ENCODE measurements around the gene SCFD2.
"Not testable (repeated sequence)": the region's sequence is repeated elsewhere in the genome, so short reads cannot be mapped to it uniquely, and the experiment has no call there.

Gene SCFD2

DNA sequence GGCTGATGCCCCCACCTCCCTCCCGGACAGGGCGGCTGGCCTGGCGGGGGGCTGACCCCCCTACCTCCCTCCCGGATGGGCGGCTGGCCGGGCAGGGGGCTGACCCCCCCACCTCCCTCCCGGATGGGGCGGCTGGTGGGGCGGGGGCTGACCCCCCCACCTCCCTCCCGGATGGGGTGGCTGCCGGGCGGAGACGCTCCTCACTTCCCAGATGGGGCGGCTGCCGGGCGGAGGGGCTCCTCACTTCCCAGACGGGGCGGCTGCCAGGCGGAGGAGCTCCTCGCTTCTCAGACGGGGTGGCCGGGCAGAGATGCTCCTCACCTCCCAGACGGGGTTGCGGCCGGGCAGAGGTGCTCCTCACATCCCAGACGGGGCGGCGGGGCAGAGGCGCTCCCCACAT, 127.5 kb downstream of the SCFD2 start:
- DNase-seq (ENCODE audit: low read depth): not testable (repeated sequence)

DNA sequence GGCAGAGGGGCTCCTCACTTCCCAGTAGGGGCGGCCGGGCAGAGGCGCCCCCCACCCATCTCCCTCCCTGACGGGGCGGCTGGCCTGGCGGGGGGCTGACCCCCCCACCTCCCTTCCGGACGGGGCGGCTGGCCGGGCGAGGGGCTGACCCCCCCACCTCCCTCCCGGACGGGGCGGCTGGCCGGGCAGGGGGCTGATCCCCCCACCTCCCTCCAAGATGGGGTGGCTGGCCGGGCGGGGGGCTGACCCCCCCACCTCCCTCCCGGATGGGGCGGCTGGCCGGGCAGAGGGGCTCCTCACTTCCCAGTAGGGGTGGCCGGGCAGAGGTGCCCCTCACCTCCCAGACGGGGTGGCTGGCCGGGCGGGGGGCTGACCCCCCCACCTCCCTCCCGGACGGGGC, 128.1 kb downstream of the SCFD2 start:
- not testable (repeated sequence) for DNase-seq (ENCODE audit: low read depth)

DNA sequence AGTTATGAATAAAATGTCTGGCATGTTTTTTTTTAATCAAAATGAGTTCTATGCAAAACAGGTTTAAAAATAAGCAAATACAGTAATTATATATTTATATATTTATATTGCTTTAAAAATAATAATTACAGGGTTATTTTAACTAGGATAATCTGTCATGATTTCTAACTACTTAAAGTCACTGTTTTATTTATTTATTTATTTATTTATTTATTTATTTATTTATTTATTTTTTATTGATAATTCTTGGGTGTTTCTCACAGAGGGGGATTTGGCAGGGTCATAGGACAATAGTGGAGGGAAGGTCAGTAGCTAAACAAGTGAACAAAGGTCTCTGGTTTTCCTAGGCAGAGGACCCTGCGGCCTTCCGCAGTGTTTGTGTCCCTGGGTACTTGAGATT, 129.2 kb downstream of the SCFD2 start:
- not testable (repeated sequence) for DNase-seq (ENCODE audit: low read depth)

DNA sequence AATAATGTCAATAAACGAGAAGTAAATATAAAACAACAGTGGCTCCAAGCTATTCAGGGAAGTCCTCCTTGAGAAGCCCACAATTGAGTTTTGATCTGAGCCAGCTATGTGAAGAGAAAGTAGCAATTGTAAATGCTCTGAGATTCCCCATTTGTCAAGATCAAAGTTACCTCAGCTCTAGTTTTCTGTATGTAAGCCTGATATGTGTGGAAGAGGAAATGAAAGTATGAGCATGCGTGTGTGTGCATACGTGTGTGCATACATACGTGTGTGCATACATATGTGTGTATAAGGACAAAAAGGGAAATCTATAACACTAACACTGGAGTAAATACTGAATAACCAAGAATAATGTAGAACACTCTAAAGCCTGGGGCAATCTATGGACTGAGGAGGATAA, 130.3 kb downstream of the SCFD2 start:
- DNase-seq (ENCODE audit: low read depth): no peak

DNA sequence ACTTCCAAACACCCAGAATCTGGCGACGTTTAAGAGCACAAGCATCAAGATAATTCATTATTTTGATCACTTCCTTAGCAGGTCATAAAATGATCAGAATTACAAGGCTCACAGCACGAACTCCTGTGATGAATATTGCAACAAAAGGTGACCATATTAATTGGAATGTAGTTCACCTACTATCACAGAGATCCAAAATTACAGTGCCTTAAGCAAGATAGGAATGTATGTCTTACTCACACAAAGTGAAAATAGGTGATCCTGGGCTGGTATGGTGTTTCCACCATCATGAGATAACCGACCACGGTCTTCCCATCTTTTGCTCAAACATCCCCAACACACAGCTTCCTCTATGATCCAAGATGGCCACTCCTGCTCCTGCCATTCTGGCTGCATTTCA, 131.2 kb downstream of the SCFD2 start:
- no peak for DNase-seq (ENCODE audit: low read depth)

DNA sequence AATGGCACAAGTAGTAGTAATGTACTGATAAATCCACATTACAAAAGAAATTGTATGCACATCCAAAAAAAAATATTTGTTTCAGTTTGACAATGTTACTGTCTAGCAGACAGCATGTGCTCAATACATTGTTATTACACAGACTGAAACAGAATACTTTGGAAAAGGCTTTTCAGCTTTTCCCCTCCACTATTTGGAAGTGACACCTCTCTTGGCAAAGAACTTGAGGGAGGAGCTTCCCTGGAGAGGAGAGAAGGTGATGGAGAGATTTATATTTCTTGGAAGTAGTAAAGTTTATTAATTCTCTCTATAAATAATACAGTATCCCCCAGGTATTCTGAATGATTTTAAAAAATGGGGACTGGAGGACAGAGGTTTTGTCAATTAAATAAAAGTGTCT, 131.8 kb downstream of the SCFD2 start:
- no peak for DNase-seq (ENCODE audit: low read depth)

DNA sequence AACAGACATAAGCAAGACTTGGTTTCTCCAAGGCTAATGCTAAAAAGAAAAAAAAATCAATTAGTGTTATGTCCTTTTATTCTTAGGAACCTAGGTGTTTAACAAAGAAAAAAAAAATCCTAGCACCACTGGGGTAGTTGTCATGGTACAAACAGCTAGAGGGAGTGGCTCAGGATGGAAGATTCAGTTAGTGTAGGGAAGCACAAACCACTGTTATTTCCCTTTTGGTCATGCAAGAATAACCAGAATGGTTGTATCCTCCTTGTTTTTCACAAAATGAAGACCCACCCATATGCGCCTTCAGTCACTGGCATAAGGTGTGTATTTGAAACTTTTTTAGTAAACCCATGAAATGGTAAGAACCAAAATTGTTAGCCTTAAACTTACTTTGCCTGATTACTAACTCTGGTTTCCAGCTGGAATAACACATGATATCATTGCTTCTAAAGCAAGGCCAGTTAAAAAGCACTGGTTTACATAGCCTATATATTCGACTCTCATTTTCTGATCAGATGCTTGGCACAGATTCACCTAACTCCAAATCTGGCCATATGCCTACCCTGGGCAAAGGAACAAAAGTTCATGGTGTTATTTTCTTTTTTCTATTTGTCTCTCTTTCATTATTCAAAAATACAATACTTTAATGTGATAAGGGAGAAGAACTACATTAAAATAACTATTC, 132.6 kb downstream of the SCFD2 start:
- no peak for DNase-seq (ENCODE audit: low read depth)

DNA sequence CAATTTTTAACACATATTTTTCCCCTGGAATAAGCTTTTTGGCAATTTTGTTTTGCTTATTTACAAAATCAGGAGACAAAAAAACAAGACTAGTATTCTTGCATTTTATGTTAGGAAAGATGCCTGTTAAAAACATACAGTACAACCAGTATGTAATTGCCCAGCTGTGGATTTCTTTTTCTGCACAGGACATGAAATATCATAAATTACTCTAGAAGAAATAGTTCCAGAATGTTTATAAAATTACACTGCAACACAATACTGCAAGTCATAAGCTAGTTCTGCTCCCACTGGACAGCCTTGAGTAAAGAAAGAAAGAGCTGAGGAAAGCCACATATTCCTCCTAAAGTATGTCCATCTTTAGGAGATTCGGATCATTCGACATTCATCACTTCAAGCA, 133.5 kb downstream of the SCFD2 start:
- DNase-seq (ENCODE audit: low read depth): no peak

DNA sequence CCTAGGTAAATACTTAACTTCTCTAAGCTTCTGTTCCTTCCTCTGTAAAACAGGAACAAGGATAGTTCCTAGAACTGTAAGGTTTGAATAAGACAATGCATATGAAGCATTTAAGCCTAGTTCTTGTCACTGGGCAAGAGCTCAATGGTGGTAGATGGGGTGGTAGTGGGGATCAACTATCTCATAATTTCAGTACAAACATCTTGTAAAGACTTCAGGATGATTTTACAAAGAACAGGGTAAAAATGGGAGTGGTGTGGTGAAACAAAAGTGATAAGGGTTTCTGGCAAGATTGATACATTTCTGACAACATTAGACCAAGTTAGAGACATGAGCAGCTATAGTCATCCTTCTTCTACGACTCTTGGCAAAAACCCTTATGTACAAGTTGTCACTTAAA, 137.8 kb downstream of the SCFD2 start:
- no peak for DNase-seq (ENCODE audit: low read depth)

DNA sequence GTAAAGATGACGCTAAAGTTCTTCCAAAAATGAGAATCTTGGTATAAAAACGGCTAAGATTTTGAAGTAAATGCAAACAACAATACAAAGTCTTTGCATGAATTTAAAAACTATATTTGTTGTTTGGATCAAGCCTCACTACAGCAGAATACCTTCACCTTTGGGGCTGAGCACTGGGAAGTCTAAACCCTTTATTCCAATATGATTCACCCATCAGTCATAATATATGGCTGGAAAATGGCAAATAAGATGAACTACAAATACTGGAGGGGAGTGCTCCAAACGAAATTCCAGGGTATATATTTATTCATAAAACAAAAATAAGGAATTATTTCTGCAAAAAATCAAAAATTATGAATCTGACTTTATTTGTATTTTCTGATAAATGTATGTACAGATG, 138.4 kb downstream of the SCFD2 start:
- no peak for DNase-seq (ENCODE audit: low read depth)

DNA sequence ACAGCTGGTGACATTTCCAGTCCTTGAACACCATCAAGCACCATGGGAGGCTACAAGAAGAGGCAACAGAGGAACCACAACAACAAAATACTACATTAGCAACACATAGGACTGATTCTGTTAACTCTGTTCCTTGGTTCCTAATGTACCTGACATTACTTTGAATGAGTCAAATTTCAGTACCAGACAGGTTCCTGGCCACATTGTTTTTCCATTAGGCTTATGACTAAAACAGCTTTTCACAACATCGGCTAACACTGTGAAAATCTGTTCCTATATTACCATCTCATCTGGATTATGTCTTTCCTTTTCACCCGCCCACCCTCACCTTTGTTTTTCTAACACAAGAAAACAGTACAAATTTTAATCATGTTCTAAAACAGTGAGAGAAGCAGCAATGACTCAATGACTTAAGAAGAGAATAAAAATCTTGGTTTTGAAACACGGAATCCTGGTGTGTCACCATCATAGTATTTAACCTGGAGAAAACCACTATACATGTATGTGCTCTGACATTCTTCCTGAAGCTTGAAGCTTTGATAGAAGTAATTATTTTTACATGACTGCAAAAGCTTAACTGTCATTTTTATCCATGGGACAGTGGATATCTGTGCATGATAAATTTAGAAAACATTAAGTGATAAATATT, 143.9 kb downstream of the SCFD2 start:
- no peak for DNase-seq (ENCODE audit: low read depth)

DNA sequence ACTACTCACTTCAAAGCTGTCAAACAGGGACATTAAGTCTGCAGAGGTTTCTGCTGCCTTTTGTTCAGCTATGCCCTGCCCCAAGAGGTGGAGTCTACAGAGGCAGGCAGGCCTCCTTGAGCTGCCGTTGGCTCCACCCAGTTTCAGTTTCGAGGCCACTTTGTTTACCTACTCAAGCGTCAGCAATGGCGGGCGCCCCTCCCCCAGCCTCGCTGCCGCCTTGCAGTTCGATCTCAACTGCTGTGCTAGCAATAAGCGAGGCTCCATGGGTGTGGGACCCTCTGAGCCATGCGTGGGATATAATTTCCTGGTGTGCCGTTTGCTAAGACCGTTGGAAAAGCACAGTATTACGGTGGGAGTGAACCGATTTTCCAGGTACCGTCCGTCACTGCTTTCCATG, 146.7 kb downstream of the SCFD2 start:
- not testable (repeated sequence) for DNase-seq (ENCODE audit: low read depth)

DNA sequence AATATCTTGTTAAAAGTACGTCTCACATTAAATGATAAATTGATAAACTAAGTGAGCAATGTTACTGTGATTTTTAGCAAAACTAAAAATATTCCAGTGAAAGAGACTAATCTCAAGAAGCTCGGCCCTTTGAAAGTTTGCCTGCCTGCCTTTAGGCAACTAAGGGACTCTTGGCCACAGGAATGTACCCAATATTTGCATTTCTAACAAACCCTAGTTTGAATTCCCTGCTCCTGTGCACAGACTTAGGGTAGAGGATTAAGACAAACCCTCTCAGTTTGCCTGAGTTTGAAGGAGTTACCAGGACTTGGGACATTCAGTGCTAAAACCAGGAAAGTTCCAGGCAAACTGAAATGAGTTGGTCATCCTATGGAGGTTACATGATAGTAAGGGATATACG, 157.1 kb downstream of the SCFD2 start:
- DNase-seq (ENCODE audit: low read depth): no peak

DNA sequence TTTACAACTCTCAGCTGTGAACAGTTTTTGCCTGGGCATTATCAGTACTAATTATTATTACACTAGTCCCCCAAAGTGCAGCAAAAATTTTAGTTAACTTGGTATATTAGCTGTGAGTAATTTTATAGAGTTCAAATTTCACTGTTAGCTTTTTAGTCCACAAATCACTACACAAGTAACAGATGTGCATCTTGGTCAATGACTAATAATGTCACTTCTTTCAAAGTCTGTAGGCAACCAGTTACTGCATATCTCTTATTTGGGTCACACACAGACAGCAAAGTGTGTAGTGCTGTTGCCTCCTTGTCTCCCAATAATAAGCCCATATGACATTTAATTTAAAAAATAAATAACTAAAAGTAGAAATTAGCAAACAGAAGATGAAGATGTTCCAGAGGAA, 159.9 kb downstream of the SCFD2 start:
- DNase-seq (ENCODE audit: low read depth): no peak

DNA sequence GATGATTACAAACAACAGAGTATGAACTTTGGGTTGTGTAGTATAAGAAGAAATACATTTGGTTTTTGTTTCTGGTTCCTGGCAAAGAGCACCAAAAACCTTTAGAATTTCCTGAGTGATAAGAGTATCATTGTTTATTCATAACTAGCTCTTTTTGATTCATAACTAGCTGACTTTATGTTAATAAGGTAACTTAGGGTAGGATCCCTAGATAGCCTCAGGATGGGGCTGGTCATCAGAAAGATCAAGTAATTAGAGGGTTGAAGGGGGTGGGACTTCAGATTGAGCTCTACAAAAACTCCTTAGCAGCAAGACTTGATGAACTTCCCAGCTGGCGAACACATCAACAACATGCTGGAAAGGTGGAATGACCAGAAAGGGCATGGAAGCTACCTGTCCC, 166.5 kb downstream of the SCFD2 start:
- DNase-seq (ENCODE audit: low read depth): no peak

DNA sequence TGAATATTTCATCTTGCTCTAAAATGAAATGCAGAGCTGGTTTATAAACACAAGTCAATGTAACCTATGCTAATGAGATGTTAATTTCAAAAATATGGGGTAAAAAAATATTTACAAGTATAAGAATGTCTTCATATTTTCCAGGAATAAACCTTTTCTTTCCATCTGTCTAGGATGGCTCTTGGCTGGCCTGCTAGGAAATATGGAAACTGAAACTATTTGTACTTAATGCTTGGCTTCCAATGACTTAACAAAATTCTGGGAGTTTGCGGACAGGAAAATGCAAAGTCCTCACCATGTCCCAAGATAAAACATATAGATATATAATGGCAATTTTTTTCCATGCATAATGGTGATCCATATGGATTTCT, 168.1 kb downstream of the SCFD2 start:
- no peak for DNase-seq (ENCODE audit: low read depth)

DNA sequence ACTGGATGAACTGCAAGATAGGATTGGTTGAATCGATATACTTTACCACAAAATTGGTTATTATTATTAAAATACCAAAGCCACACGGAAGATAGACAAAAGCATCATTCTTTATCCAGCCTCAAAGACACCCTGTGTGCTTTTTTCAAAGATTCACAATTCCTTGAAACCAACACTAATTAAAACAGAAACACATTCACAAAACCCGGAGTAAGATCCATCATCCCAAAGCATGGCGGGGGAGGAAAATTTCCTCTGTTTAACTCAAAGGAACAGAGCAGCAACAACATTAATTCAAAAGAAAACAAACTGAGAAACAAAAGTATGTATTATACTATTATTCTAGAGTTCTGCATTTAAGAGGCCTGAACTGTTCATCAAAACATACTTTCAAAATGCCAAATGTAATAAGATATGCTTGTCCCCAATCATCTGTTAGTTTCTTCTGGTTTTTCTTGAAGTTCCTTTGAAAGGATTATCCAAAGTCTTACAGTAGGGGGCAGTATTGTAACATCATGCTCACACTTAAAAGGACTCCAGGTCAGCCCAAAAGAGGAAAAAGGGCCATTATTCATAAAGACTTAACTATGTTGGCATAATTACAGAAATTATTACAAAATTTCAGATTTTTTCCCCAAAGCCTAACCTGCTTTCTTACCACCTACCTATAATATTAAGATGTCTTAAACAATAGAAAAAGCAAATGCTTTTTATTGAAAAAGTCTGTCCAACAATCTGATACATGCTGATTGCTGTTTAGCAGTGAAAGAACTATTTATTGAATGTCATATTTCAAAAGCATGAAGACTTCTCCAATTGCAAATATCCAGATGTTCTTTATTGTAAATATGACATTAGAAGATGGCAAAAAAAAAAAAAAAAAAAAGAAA, 168.7 kb downstream of the SCFD2 start:
- DNase-seq (ENCODE audit: low read depth): no peak

DNA sequence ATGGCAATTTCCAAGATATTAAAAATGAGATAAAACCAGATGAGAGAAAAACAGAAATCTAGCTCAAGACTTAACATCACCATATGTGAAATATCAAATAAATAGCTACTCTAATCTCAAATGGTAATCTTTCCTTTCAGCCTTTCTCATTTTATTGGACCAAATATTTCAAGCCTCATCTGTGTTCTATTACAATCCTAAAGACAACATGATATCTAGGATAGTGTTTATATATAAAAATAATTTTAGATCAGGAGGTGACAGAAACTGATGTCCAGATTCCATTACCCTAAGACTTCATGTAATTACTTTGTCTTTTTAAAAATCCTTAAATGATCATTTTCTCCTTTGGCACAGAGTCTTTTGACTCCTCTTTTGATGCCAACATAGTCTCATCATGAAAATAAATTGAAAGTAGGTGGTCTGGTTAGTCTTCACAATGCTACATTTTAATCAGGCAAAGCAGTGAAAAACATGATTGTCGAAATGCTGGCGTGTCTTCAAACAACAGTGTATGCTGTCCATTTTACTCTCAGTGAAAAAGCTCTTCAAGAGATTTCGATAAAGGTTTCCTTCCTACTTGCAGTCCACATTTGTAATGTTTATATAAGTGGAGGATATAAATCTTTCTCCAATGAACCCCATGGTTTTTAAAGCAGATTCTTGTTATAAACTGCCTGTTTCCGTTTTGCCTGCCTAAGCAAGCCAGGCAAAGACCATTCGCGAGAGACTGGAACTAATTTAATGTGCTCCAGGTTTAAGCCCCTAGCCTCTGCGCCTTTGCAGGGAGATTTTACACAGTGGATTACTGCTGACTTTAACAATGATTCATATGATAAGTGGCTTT, 169.8 kb downstream of the SCFD2 start:
- no peak for DNase-seq (ENCODE audit: low read depth)

DNA sequence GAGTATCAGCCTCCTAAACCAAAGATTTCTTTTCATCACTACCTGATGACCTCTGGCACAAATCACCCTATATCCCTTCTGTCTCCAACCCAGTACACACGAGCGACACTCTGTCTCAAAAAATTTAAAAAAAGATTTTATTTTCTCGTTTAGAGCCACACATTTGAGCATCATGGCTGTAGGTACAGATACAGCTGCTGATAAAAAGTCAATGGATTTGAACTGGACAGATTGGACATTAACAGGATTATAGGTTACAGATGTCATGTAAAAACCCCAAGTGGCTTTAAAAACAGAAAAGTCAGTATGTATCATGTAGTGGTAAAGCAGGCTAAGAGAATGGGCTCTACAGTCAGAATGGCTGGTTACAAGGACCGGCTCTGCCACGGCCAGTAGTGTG, 171.1 kb downstream of the SCFD2 start:
- DNase-seq (ENCODE audit: low read depth): no peak

DNA sequence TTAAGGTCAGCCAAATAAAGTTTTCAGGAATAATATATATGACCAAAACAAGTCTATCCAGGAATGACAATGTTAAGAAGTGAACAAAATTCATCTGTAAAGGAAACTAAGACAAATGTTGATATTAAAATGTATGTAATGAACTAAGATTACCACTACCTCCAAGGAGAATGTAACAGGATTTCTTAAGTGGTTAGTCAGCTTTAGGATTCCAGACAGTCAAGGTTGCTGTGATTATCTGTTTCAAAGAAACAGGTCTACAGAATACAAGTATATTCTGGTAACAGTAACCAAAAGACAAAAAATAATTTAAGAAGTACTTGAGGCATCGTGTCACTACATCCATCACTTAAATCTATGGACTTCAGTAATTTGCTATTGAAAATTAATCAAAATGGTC, 172.8 kb downstream of the SCFD2 start:
- no peak for DNase-seq (ENCODE audit: low read depth)

DNA sequence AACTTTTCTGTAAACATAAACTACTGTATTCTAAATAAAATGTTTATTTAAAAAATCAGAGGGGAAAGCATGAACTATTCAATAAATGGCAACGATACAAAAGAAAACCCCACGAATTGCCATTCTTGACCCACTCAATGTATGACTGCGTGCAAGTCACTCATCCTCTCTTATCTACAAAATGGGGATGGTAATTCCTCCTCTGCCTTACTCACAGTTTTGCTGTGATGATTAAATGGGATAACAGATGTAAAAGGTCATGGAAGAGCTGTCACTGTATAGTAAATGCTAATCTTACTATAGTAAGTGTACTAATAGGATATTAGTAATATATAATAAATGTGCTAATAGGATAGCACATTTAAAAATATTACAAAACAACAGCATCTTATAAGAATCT, 173.4 kb downstream of the SCFD2 start:
- DNase-seq (ENCODE audit: low read depth): no peak

DNA sequence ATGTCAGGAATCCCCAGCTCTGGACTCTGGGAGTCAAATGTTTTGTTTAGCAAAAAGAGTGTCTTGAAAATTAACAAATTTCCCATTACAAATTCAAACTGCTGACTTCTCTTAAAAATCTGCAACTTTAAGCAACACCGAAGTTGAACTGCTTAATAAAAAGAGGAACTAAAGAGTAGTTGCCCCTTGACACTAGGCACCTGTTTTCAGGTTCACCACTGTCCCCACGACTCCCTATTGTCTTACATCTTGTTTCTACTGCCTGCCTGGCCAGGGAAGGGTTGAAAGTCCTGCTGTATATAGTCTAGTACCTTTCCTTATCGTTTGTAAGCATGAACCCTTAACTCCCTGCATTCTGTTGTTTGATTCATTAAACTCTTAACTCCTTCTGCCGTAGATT, 173.9 kb downstream of the SCFD2 start:
- DNase-seq (ENCODE audit: low read depth): no peak
